GM19328 (cell line): ENCODE measurements around the gene TRIL.

ENCODE experiments used
- ATAC-seq: cut with Tn5 transposase; IDR thresholded peaks from one replicate; pipeline ENCODE4 v1.9.1; 2021; ENCODE audit warnings: mild to moderate bottlenecking, moderate library complexity; ENCODE audit not compliant: unreplicated experiment

TRIL gene, protein sequence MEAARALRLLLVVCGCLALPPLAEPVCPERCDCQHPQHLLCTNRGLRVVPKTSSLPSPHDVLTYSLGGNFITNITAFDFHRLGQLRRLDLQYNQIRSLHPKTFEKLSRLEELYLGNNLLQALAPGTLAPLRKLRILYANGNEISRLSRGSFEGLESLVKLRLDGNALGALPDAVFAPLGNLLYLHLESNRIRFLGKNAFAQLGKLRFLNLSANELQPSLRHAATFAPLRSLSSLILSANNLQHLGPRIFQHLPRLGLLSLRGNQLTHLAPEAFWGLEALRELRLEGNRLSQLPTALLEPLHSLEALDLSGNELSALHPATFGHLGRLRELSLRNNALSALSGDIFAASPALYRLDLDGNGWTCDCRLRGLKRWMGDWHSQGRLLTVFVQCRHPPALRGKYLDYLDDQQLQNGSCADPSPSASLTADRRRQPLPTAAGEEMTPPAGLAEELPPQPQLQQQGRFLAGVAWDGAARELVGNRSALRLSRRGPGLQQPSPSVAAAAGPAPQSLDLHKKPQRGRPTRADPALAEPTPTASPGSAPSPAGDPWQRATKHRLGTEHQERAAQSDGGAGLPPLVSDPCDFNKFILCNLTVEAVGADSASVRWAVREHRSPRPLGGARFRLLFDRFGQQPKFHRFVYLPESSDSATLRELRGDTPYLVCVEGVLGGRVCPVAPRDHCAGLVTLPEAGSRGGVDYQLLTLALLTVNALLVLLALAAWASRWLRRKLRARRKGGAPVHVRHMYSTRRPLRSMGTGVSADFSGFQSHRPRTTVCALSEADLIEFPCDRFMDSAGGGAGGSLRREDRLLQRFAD

DNA sequence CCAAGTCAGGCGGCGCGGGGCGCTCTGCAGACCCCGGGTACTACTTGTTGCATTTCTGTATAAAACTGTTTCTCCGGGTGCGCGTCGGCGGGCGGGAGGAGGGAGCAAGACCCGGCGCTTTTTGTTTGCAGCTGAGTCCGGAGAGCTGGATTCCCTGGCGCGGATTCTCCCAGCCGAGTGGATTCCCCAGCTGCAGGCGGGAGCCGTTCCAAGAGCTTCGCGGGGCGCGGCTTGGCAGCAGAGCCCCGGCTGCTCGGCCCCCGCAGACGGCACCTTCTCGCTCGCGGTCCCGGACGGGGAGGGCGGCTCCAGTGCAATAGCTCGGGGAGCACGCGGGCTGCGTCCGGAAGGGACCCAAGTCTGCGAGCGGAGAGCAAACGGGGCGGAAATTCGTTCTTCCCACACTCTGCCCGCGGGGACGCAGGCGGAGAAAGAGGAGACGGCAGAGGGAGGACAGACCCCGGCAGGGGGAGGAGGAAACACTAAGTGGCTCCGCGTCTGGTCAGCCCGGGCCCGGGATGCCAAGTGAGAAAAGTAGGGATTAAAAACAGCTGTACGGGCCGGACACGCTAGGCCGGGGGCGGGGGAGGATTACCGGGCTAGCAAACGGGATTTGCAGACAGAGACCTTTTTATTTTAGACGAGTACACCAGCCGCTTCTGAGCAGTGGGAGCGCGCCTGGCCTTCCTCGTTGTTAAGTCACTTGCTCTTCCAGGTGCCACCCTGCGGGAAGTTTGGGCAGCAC is at the start of gene TRIL:
TSS of gene TRIL (minus strand) at position 96 of the 745 bp plus-strand sequence. CDS start 284 bp downstream, outside the sequence.
- no peak for ATAC-seq

DNA sequence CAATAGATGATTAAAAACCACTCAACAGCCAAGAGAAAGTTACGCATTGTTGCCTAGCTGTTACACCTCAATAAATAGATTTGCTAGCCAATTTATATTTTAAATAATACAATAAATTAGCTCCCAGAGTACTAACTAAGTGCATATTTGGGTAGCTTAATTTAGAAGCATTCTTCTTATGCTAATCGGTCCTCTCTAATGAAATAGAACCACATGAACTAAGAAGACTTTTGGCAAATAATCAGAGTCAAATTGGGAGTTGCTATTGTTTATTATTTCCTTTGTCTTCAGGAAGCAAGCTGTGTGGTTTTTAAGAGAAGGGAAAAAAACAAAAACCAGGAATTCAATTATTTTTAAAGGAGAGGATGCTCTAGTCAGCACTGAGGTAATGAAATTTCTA is 49.0 kb upstream of the TRIL start:
- no peak for ATAC-seq

DNA sequence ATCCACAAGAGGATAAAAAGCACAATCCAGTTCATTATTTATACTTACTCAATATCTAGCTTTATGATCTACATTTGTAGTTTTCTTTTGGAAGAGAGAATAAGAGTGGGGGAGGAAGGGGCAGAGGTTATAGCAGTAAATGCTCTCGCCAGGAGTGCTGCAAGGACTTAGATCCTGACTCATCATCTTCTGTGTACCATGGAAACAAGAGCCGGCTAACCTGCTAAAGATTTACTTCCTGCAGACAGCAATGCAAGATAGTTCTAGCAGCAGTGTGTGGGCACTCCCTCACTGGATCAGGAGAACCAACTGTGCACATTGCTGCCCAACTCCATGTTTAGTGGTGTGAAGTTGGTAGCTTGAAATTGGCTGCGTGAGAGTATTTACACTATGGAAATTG is 47.7 kb upstream of the TRIL start:
- no peak for ATAC-seq

DNA sequence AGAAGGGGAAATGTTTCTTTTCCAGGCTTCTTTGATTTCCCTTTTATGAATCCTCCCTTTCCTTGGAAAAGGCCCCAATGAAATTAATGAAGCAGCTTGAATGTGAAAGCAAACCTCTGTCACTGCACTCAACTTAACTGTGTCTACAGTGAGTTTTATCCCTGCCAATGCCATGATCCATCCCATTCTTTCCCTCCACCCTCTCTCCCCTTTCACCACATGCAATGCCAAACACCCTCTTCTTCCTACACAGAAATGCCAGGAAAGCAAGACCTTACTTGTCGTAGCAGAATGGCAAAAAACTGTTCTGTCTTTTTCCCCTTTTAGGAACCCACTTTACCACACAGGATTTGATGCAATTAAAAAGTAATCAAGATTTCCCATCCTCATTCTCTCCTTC is 47.3 kb upstream of the TRIL start:
- ATAC-seq: no peak

DNA sequence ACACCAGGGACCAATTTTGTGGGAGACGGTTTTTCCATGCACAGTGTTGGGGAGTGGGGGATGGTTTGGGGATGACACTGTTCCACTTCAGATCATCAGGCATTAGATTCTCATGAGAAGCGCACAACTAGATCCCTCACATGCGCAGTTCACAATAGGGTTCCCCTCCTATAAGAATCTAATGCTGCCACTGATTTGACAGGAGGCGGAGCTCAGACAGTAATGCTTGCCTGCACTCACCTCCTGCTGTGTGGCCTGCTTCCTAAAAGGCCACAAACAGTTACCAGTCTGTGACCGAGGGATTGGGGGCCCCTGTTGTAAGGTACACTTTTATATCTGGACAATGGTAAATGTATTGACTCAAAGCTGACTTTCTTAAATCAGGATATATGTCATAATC is 45.6 kb upstream of the TRIL start:
- ATAC-seq: no peak

DNA sequence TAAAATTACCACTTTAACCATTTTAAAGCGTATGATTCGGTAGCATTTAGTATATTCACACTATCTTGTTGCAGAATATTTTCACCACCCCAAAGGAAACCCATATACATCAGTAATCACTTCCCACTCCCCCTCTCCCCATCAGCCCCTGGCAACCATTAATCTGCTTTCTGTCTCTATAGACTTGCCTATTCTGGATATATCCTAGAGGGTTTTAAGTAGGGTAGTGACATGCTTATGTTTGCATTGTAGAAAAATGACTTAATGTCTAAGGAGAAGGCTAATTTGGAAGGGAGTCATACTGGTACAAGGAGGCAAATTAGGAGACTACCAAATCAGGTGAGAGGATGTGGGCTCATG is 42.6 kb upstream of the TRIL start:
- no peak for ATAC-seq

DNA sequence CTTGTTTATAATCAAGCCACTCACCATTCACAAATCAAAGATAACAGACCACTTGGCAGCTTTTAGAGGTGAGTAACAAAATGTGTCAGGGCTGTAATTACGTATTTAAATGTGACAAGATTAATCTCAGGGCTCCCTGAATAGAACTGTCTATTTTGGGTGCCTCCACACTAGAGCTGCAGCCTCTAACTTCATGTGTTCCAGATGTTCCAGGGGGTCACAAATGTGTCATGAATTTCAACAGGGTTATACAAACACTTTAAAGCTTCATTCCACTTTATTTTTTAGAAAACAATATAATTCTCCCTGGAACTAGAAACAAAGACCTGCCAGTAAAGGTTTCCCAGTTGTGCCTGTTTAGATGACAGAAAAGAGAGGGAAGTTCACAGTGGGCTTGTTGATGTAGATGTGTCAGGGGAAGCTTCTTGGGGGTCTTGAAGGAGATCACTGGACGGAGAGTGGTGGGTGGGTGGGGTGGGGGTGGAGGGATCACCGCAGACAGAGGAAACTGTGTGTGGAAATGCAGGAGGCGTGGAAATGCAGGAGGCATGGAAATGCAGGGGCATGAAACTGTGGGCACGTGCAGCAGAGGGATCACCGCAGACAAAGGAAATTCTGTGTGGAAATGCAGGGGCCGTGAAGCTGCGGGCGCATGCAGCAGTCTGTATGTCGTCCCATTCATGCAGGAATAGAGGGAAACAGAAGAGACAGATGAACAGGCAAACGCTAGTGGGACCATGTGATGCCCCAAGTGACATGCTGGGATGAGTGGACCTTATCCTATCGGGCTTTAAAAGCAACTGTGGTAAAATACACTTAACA is 42.0 kb upstream of the TRIL start:
- ATAC-seq: no peak

DNA sequence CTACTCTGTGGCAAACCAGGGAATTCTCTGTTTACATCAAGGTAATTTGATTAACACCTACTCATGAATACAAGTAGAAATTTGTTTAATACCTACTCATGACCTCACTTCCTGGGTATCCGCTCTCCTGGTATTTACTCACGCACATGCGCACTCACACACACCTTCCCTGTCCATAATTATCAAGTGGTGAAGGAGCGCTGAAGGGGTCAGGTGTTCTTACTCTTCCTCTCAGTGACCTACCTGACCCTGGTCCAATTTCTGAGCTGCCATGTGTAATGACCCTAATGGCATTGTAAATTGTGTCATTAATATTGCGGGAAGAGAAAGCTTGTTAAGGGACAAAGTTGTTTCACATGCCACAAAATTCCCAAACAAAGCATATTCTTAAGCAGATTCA is 41.3 kb upstream of the TRIL start:
- ATAC-seq: no peak

DNA sequence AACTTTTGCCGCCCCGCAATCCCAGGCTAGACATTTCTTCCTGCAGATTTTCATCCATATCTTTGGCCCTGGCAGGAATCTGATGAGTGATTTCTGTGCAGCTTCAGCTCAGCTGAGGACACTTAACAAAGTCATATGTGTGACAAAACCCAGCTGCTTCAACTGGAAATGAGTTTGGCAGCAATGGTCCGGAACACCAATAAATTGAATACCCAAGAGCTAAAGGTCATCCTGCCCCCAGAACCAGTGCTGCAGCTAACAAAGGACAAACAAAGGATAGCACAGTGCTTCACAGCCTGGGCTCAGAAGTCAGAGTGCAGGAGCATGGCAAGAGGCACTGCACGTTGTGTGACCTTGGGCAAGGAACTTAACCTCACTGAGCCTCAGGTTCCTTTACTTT is 40.0 kb upstream of the TRIL start:
- ATAC-seq: no peak

DNA sequence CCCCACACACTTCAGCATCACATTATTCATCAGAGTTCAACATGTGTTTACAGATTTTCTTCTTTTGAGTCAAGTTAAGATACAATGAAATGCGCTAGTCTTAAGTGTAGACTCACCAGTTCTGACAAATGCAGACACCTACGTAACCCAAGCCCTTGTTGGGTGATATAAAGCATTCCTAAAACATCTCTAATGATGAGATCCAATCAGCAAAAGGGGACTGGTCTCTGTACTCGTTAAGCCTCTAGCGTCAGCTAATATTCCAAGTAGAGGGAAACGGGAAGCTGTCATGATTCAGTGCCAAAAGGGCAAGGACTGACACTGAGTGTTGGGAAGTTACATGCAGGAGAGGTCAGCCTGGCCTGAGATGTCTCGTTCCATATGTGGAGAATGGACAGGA is 38.7 kb upstream of the TRIL start:
- ATAC-seq: no peak

DNA sequence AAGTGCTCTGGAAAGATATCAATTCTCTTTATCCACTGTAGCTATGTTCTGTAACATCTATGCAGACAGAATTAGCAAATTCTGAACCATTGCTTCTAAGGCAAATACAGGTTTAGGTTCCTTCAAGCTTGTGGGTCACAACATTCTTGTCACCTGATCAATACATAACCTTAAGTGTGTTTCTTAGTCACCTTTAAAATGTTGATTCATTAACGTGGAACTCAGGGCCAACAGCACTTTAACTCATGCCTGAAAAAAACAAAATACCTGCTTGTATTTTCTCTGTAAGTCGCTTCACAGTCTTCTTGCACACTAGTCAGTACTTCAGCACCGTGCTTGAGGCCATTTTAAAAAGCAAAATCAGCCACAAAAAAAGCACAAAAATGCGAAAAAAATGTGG is 35.2 kb upstream of the TRIL start:
- no peak for ATAC-seq

DNA sequence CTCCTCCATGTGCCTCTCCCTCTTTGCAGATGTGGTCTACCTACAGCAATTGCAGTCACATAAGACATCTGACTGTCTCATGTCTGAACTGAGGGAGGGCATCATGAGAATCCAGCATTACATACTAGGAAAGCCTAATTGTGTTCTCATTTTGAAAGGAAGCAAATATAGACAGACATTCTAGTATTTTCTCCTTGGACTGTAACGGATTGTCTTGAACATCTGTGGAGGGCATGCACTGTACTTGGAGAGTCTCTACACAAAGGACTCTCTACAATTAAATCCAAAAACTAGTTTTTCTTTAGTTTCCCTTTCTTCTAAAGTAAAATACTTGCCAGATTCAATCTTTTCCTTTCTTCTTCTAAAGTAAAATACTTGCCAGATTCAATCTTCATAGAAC is 34.7 kb upstream of the TRIL start:
- ATAC-seq: no peak

DNA sequence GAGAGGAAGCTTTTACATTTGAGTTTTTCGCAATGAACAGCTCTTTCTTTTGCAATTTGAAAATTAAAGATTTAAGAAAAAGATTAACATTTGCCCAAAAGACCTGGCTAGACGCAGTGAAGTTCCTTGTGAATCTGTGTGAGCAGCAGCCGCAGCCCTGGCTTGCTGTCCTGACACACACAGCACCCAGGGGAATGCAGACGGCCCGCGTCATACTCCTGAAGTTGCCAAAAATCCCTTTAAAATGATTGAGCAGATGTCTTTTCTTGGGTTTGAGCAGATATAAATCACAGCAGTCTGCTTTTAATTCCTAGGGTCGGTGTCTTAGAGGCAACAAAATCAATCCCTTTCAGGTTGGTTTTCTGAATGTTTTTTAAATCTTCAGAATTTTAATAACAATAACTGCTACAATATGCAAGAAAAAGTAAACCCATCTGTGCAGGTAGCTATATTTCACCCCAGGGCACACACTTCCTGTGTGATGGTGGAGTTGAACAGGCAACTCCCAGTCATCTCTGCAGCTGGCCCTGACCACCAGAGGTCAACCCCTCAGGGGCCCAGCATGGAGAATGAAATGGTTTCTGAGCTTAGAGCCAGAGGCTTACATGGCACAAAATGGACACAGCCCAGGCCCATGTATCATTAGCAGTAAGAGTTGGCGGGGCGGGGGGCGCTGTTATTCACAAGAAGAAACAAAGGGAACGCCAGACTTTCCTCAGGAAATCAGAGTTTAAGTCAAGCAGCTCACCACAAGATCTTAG is 32.2 kb upstream of the TRIL start:
- ATAC-seq: no peak

DNA sequence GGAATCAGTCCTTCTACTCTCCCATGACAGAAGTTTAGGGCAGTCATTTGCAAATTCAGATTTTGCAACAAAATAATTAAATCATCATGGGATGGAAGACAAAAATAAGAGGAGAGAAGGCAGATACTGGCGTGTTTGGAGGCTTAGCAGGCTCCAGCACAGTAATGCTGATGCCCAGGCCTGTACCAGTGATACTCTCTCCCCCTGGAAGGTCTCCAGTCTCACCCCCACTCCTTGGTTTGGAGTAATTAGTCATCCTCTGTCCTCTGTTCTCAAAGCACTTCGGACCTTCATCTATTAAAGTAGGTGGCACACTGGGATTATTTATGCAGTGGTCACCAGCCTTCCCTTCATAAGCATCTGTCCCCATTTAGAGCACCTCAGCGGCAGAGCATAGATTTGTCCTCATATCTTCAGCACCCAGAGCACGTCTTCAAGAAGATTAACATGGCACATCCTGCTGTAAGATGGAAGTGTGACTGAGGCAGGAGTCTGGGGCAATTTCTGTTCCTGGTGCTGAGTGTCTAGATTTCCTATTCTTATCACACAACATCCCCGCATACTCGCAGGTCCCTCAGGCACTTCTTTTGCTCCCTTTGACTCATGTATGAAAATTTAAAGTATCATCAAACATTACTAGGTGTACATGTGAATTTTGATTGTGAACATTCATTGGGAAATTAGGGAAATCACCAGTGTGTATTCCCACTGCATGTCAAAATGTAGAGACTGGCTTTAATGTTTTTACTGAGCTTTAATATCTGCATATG is 31.3 kb upstream of the TRIL start:
- no peak for ATAC-seq

DNA sequence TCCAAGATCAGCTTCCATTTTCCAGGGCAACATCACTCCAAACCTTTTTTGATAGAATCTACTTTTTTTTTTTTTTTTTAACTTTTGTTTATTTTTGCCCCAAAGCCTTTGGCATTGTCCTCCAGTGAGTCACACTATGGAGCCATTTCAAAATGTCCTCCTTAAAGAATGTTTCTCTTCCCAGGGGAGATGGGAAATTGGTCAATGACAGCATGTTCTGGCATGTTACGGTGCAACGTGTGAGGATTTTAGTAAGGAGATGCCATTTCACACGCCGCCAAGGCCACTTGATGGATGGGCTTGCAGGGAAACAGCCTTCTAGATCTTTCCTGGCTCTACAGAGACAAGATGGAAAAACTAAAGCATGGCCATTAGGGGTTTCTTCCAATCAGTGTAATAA is 30.7 kb upstream of the TRIL start:
- ATAC-seq: no peak

DNA sequence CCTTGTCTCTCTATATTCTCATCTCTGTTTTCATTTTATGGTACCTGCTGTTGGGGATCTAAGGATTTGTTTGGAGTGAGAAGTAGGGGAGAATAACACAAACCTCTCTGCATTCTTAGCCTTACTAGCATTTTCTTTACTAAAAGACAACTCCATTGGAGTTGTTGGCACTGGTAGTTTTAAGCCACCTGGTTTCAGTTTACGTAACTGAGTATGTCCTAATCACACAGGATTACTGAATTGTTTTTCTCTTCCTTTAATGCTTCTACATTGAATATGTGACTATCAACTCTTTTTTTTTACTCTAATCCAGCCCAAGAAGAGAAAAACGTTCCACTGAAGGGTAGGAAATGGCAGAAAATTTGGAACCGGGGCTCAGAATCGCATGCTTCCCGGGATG is 30.0 kb upstream of the TRIL start:
- ATAC-seq: no peak

DNA sequence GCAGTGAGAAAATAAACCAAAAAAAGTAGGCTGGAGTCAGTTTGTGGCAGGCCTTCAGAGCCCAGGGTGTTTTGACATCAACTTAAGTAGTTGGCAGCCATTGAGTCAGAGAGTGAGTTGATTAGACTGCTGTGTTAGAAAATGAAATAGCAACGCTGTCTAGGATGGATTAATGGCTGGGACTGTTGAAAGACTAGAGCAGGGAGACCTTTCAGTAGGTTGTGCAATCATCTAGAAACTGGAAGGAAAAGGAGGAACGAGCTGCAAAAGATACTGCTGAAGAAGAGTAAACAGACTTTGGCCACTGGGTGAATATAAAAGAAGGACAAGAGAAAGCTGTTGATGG is 28.6 kb upstream of the TRIL start:
- ATAC-seq: no peak

DNA sequence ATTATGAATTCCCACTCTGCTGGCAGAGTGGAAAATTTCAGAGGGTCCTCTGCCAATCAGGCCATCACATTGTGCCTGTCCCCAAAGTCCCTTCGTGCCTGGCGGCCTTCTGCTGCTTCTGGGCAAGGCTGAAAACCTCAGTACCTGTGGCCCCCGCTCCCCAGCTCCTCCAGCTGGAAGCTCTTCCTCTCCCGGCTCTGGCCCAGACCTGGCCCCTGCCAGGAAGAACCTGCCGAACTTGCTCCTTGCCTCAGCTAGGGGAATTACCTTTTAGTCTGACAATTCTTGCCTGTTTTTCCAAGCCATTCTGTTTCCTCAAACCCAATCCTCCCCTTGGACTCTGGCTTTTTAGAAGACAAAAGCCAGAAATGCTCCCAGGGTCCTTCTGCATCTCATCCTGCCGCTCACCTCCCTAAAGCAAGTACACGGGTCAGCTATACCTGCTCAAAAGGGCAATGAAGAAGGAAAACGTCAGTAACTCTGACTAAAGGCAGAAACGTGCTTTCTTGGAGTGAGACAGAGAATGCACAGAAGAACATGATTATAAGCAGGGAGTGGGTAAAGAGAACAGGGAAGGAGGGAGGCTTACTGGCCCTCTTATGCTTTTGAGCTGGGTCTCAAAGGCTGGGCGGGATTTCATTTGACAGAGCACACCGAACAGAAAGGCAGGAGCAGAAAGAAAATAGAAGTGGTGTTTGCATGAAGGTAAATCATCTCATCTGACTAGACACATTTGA is 28.1 kb upstream of the TRIL start:
- ATAC-seq: no peak

DNA sequence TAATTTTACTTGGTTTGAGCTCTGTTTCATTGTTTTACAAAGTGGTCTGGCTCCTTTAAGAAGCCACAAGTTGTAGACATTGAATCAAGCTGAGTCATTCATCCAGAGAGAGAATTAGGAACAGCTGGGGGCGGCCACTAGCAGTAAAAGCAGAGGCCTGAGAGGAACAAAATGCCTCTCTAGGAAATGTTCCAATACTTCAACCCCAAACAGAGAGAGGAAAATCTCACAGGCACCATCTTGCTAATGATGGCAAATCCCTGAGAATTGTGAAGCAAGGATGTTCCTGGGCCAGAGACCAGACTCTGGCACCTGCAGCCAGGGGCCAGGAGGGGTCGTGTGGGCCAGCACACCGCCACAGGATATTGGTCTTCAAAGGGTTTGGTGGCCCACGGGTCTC is 26.5 kb upstream of the TRIL start:
- ATAC-seq: no peak
